K562 (cell line): ENCODE data around the gene DNAAF1. TPM values are rescaled to one million over a fixed set of nuclear protein-coding genes. Genes with fewer than 3 reads are reported as not detected.

Experiments
- CHD4 ChIP-seq: fragments of 200-600 bp; sonication (generic); IDR thresholded peaks from 3 replicates; pipeline ENCODE4 v1.6.1; 2012; ENCODE audit warnings: low read depth, mild to moderate bottlenecking, mixed read lengths, low read length, inconsistent platforms; ENCODE audit not compliant: insufficient read depth, insufficient replicate concordance, poor library complexity, severe bottlenecking
- DIDO1 ChIP-seq: fragments of 450-650 bp; IDR thresholded peaks from 2 replicates; pipeline ENCODE4 v1.6.1; 2016; ENCODE audit warnings: low read depth, missing biosample characterization, missing genetic modification characterization
- FOS ChIP-seq: IDR thresholded peaks from 3 replicates; pipeline ENCODE4 v1.6.1; 2011; ENCODE audit not compliant: insufficient read length; ENCODE audit errors: extremely low read depth
- GATAD2A ChIP-seq: fragments of 450-650 bp; IDR thresholded peaks from 2 replicates; pipeline ENCODE4 v1.6.1; 2017
- HDAC3 ChIP-seq: fragments of 450-650 bp; IDR thresholded peaks from 2 replicates; pipeline ENCODE4 v1.6.1; 2018; ENCODE audit warnings: borderline replicate concordance, mild to moderate bottlenecking, moderate library complexity; ENCODE audit not compliant: partially characterized antibody
- MAFK ChIP-seq: IDR thresholded peaks from 2 replicates; pipeline ENCODE4 v1.6.1; 2011; ENCODE audit warnings: low read length, improper control_type of control experiment
- NCOA1 ChIP-seq: fragments of 450-650 bp; IDR thresholded peaks from 2 replicates; pipeline ENCODE4 v1.6.1; 2016; ENCODE audit warnings: low read depth
- NCOA4 ChIP-seq: fragments of 450-650 bp; IDR thresholded peaks from 2 replicates; pipeline ENCODE4 v1.6.1; 2018; ENCODE audit warnings: mild to moderate bottlenecking; ENCODE audit not compliant: partially characterized antibody
- polyA plus RNA-seq, 8 experiments: library from polyadenylated mRNA; depleted of rRNA in 4 of 8; stranded (reverse) in 5 of 8; unstranded in 3 of 8; fragments of >200 nt; fragmentation: Nextera tagmentation in 2 of 8; fragmentation: Illumina TruSeq in 1 of 8; extraction: Ambion mirVana in 2 of 8; extraction: Trizol in 1 of 8; gene quantifications; 2 replicates each; pipeline versions ENCODE4 v1.2.1 to v1.2.3, GENCODE V29; 2011 to 2014; ENCODE audit warnings: inconsistent platforms in 1 of 8, missing spikeins in 1 of 8
- total RNA-seq, 7 experiments: library from RNA; depleted of rRNA in 6 of 7; stranded (reverse); fragments of >200 nt in 6 of 7; fragmentation: Illumina TruSeq in 2 of 7; extraction: Trizol in 2 of 7; gene quantifications; 2 replicates each; pipeline versions ENCODE4 v1.2.1 to v1.2.3, GENCODE V29; 2011 to 2021; ENCODE audit warnings: low replicate concordance in 1 of 7
- TF ChIP-seq, protein P1 (sequence below), 2 experiments: fragments of 450-650 bp in 1 of 2; IDR thresholded peaks; 2 replicates each; pipeline ENCODE4 v1.6.1; 2011 to 2017; ENCODE audit warnings: low read depth in 2 of 2, antibody characterized with exemption in 1 of 2, borderline replicate concordance in 1 of 2, low read length in 1 of 2, mild to moderate bottlenecking in 1 of 2, mixed read lengths in 1 of 2; ENCODE audit not compliant: control insufficient read depth in 1 of 2
- TF ChIP-seq, protein P2 (sequence below), 2 experiments: fragments of 450-650 bp; IDR thresholded peaks; 2 replicates each; pipeline ENCODE4 v1.6.1; 2016; ENCODE audit warnings: mild to moderate bottlenecking in 2 of 2, borderline replicate concordance in 1 of 2, low read depth in 1 of 2, moderate library complexity in 1 of 2
- TF ChIP-seq, protein P3 (sequence below): fragments of 200-800 bp; sonication (Bioruptor generic); IDR thresholded peaks from 2 replicates; pipeline ENCODE4 v1.6.1; 2017; ENCODE audit warnings: missing genetic modification characterization, missing compliant biosample characterization

DNAAF1 gene
- total and polyA plus RNA-seq, 9 of the 15 experiments (the other 6 are each of a cell fraction or from before 2014, with no cell fraction given): 0.01 TPM; not detected in 8

DNA sequence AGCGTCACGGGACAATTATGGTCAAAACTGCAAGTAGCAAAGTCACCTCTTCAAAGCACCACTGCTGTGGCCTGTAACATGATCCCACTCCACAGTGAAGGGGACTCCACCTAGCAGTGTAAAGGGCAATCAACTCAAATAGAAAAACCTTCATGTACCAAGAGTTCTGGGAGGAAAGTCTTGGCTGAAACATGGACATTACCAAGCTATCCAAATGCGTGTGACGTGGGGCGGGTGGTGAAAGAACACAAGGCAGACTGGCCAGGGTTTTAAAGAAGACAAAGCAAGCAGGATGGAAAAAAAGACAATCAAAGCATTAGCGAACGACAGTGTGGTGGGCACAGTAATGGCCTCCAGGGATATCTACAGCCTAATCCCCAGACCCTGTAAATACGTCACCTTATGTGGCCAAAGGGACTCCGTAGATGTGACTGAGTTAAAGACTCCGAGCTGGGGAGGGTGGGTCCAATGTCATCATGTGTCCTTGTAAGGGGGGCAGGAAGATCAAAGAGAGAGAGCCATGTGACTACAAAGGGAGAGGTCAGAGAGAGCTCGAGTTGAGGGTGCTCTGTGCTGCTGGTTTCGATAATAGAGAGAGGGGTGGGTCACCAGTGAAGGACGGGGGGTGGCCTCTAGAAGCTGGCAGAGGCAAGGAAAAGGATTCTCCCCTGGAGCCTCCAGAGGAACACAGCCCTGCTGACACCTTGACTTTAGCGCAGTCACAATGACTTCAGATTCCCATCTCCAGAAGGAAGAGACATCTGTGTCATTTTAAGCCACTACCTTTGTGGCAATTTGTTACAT lies 6.1 kb upstream of the DNAAF1 start (continued):
- TF ChIP-seq, protein P1, sequence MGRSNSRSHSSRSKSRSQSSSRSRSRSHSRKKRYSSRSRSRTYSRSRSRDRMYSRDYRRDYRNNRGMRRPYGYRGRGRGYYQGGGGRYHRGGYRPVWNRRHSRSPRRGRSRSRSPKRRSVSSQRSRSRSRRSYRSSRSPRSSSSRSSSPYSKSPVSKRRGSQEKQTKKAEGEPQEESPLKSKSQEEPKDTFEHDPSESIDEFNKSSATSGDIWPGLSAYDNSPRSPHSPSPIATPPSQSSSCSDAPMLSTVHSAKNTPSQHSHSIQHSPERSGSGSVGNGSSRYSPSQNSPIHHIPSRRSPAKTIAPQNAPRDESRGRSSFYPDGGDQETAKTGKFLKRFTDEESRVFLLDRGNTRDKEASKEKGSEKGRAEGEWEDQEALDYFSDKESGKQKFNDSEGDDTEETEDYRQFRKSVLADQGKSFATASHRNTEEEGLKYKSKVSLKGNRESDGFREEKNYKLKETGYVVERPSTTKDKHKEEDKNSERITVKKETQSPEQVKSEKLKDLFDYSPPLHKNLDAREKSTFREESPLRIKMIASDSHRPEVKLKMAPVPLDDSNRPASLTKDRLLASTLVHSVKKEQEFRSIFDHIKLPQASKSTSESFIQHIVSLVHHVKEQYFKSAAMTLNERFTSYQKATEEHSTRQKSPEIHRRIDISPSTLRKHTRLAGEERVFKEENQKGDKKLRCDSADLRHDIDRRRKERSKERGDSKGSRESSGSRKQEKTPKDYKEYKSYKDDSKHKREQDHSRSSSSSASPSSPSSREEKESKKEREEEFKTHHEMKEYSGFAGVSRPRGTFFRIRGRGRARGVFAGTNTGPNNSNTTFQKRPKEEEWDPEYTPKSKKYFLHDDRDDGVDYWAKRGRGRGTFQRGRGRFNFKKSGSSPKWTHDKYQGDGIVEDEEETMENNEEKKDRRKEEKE (IDR thresholded peaks at IDR 0.05; ENCODE audit: borderline replicate concordance in 1 of 2, control insufficient read depth in 1 of 2, low read depth in 2 of 2, low read length in 1 of 2): no peak
- 0 out of 2 replicates have a peak, but pooled peaks have one; percentile 15 for TF ChIP-seq DIDO1
- TF ChIP-seq, protein P2, sequence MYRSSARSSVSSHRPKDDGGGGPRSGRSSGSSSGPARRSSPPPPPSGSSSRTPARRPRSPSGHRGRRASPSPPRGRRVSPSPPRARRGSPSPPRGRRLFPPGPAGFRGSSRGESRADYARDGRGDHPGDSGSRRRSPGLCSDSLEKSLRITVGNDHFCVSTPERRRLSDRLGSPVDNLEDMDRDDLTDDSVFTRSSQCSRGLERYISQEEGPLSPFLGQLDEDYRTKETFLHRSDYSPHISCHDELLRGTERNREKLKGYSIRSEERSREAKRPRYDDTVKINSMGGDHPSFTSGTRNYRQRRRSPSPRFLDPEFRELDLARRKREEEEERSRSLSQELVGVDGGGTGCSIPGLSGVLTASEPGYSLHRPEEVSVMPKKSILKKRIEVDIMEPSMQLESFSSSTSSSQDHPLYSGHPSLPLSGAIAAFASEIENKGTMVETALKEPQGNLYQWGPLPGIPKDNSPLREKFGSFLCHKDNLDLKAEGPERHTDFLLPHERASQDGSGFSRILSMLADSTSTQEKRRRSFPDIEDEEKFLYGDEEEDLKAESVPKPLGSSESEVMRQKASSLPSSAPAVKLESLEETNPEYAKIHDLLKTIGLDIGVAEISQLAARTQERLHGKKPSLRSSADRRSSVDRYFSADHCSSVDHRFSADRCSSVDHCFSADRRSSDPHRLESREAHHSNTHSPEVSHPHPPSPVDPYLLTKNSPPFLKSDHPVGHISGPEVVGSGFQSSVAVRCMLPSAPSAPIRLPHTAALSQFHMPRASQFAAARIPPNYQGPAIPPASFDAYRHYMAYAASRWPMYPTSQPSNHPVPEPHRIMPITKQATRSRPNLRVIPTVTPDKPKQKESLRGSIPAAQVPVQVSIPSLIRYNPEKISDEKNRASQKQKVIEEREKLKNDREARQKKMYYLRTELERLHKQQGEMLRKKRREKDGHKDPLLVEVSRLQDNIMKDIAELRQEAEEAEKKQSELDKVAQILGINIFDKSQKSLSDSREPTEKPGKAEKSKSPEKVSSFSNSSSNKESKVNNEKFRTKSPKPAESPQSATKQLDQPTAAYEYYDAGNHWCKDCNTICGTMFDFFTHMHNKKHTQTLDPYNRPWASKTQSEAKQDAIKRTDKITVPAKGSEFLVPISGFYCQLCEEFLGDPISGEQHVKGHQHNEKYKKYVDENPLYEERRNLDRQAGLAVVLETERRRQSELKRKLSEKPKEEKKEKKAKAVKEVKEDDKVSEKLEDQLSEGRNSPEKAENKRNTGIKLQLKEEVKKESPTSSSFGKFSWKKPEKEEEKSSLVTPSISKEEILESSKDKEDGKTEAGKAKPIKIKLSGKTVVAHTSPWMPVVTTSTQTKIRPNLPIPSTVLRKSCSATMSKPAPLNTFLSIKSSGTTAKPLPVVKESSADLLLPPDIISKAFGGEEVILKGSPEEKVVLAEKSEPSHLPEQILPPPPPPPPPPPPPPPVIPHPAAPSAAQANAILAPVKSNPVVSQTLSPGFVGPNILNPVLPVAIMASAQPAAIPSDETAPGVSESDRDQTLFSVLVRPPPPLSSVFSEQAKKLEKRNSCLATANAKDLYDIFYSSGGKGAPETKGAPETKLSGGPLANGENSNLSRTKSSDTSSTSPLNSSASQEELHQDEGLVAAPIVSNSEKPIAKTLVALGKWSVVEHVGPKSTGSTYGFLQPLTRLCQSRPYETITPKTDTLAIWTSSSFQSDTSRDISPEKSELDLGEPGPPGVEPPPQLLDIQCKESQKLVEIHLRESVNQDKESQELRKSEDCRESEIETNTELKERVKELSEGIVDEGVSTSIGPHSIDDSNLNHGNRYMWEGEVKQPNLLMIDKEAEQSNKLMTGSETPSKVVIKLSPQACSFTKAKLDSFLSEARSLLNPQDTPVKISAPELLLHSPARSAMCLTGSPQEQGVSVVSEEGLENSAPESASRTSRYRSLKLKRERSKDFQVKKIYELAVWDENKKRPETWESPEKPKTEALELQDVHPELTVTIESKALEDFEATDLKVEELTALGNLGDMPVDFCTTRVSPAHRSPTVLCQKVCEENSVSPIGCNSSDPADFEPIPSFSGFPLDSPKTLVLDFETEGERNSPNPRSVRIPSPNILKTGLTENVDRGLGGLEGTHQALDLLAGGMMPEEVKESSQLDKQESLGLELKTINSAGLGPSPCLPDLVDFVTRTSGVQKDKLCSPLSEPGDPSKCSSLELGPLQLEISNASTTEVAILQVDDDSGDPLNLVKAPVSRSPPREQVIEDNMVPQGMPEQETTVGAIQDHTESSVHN (IDR thresholded peaks at IDR 0.05; ENCODE audit: borderline replicate concordance in 1 of 2, low read depth in 1 of 2): peak in 1 of 2 experiments; percentile 81; a peak in 2 of 4 replicates
- TF ChIP-seq HDAC3: no peak
- TF ChIP-seq, protein P3, sequence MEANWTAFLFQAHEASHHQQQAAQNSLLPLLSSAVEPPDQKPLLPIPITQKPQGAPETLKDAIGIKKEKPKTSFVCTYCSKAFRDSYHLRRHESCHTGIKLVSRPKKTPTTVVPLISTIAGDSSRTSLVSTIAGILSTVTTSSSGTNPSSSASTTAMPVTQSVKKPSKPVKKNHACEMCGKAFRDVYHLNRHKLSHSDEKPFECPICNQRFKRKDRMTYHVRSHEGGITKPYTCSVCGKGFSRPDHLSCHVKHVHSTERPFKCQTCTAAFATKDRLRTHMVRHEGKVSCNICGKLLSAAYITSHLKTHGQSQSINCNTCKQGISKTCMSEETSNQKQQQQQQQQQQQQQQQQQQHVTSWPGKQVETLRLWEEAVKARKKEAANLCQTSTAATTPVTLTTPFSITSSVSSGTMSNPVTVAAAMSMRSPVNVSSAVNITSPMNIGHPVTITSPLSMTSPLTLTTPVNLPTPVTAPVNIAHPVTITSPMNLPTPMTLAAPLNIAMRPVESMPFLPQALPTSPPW (CRISPR knock-in tag): peak; percentile 69
- no peak for TF ChIP-seq FOS
- no peak; the same call in 1 of the 2 replicates for TF ChIP-seq GATAD2A
- TF ChIP-seq NCOA4: no peak
- TF ChIP-seq MAFK: peak; percentile 82
- peak; percentile 74 for TF ChIP-seq NCOA1
- TF ChIP-seq CHD4: no peak
